Stimulated activated CD8-positive, alpha-beta memory T cell treated with anti-CD3 and anti-CD28 coated beads, Interleukin-12 subunit alpha, Interleukin-12 subunit beta, amount 100 ng/mL, for 24 hours (primary cell): ENCODE measurements around the gene MARS1.
"Not testable (repeated sequence)": the region's sequence is repeated elsewhere in the genome, so short reads cannot be mapped to it uniquely, and the experiment has no call there.

Source experiments
- DNase-seq: peaks from one replicate; pipeline ENCODE4 v3.0.0-alpha.2; 2020; ENCODE audit errors: extremely low read depth

The MARS1 gene

DNA sequence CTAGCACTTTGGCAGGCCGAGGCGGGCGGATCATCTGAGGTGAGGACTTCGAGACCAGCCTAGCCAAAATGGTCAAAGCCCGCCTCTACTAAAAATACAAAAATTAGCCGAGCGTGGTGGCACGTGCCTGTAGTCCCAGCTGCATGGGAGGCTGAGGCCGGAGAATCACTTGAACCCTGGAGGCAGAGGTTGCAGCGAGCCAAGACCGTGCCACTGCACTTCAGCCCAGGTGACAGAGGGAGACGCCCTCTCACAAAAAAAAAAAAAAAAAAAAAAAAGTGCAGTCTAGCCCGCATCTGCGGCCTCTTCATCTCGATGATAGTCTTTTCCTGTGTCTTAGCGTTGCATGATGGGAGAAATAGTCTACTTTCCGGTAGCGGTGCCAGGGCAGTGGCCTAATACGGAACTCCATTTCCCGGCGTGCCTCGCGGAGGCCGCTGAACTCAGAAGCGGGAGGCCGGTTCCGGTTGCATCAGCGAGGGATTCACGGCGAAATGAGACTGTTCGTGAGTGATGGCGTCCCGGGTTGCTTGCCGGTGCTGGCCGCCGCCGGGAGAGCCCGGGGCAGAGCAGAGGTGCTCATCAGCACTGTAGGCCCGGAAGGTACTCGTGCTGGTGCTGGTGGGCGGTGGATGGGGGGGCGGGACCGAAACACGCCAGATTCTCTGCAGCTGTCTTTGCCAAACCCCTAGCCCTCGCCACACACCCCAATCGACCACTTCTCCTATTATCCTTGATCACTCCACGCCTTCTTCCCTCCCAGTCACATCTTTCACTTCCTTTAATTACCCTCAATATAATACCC lies at the start of gene MARS1:
TSS of gene MARS1 (plus strand) at position 472 of the 805 bp plus-strand sequence. CDS start at position 495, 23 bp downstream.
- DNase-seq: peak; percentile 83

GRCh38 chr12:57438400-57438799 lies 49.5 kb upstream of the MARS1 start:
- DNase-seq: no peak

DNA sequence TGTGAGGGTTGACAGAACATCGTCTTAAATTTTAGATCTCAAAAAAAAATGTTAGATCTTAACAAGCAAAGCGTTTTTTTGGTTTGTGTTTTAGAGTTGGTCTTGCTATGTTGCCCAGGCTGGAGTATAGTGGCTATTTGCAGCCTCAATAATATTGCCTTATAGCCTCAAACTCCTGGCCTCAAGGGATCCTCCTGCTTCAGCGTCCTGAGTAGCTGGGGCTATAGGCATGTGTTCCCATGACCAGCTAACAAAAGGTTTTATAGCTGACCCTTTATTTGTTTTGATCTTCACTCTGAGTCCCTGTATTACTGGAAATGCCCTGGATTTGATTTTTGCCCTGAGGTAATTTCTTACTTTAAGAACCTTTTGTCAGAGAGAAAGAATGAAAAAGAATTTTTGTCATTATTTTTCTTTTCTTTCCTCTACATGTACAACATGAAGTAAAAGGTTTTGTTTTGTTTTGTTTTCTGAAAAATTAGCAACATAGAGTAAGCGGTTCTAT lies 48.1 kb upstream of the MARS1 start:
- DNase-seq: no peak

- not testable (repeated sequence) for DNase-seq
Measured at GRCh38 chr12:57441393-57441792, 46.5 kb upstream of the MARS1 start.

- no peak for DNase-seq
Measured at GRCh38 chr12:57441846-57442427, 45.9 kb upstream of the MARS1 start.

GRCh38 chr12:57444337-57444736 lies 43.5 kb upstream of the MARS1 start:
- not testable (repeated sequence) for DNase-seq

- no peak for DNase-seq
Measured at GRCh38 chr12:57444744-57445143, 43.1 kb upstream of the MARS1 start.

DNA sequence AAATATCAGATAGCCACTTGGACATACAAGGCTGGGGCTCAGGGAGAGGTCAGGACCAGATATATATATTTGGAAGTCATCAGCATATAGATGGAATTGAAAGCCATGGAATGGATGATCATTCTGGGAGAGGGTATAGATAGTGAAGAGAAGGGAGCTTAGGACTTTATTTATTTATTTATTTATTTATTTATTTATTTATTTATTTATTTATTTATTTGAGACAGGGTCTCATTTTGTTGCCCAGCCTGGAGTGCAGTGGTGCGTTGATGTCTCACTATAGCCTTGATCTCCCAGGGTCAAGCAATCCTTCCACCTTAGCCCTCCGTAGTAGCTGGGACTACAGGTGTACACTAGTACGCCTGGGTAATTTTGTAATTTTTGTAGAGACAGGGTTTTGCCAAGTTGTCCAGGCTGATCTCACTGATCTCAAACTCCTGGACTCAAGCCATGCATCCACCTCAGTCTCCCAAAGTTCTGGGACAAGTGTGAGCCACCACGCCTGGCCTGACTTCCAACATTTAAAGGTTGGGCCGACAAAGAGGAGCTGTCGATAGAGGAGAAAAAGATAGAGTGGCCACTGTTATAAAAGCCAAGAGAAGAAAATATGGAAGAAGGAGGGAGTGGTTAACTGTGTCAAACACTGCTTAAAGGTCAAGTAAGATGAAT lies 41.4 kb upstream of the MARS1 start:
- DNase-seq: no peak

DNA sequence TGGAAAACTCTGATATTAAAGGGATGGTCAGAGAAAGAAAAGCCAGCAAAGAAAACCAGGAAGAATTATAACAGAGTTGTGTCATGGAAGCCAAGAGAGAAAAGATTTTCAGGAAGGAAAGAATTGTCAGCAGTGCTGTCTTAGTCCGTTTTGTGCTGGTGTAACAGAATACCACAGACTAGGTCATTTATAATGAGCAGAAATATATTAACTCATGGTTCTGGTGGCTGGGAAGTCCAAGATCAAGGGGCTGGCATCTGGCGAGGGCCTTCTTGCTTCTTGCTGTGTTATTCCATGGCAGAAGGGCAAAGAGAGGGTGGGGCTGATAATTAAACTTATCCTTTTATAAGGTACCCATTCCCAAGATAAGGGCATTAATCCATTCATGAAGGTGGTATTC lies 39.2 kb upstream of the MARS1 start:
- DNase-seq: no peak

DNA sequence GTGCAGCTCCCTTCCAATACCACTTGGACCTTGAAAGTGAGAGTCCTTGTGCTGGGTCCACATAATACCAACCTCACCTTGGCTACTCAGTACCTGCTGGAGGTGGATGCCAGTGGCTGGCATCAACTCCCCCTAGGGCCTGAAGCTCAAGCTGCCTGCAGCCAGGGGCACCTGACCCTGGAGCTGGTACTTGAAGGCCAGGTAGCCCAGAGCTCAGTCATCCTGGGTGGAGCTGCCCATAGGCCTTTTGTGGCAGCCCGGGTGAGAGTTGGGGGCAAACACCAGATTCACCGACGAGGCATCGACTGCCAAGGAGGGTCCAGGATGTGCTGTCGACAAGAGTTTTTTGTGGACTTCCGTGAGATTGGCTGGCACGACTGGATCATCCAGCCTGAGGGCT lies 38.5 kb upstream of the MARS1 start:
- no peak for DNase-seq

DNA sequence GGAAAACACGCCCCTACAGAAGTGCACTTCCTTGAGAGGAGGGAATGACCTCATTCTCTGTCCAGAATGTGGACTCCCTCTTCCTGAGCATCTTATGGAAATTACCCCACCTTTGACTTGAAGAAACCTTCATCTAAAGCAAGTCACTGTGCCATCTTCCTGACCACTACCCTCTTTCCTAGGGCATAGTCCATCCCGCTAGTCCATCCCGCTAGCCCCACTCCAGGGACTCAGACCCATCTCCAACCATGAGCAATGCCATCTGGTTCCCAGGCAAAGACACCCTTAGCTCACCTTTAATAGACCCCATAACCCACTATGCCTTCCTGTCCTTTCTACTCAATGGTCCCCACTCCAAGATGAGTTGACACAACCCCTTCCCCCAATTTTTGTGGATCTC lies 37.8 kb upstream of the MARS1 start:
- no peak for DNase-seq

DNA sequence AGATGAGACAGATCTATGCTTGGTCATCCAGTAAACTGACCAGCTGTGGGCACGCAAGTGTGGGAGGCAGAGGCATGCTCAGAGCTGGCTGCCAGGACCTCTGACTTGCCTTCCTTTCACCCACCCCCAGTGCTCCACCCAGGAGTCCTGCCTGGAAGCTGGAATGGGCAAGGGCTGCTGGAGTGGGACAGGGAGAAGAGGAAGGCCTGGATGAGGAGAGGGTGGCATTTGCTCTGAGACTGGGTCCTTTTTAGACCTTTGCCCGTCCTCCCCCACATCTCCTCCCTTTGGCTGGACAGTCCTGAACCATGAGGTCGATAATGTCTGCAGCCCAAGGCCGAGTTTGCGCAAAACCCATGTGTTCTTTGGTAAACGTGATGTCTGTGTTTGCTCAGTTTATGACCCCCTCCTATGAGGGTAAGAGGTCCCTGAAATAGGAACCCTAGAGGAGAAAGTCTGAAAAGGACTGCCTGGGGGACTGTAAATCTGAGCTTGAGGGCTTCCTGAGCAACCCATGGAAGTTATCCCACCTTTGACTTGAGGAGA lies 36.6 kb upstream of the MARS1 start:
- no peak for DNase-seq

GRCh38 chr12:57452181-57452936 lies 35.5 kb upstream of the MARS1 start:
- no peak for DNase-seq

DNA sequence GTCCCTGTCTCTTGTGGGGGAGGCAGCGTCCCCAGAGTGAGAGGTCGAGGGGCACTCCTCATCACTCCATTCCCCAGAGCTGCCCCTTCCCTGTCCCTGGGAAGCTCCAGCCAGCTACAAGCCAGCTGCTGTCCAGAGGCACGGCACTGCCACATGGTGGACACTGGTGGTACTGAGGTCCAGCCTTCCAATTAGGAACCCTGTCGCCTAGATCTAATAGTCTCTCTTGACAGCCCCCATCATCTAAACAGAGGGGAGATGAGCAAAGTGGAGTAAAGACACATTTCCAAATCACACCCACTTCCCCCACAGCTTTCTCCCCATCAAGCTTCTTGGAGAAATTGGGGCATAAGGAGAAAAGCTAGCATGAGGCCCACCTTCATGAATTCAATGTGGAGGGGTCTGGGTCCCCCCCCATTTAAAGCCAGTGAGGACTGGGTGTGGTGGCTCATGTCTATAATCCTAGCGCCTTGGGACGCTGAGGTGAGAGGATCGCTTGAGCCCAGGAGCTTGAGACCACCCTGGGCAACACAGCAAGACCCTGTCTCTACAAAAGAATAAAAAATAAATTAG lies 34.8 kb upstream of the MARS1 start:
- no peak for DNase-seq

- no peak for DNase-seq
Measured at GRCh38 chr12:57454213-57454565, 33.7 kb upstream of the MARS1 start.

DNA sequence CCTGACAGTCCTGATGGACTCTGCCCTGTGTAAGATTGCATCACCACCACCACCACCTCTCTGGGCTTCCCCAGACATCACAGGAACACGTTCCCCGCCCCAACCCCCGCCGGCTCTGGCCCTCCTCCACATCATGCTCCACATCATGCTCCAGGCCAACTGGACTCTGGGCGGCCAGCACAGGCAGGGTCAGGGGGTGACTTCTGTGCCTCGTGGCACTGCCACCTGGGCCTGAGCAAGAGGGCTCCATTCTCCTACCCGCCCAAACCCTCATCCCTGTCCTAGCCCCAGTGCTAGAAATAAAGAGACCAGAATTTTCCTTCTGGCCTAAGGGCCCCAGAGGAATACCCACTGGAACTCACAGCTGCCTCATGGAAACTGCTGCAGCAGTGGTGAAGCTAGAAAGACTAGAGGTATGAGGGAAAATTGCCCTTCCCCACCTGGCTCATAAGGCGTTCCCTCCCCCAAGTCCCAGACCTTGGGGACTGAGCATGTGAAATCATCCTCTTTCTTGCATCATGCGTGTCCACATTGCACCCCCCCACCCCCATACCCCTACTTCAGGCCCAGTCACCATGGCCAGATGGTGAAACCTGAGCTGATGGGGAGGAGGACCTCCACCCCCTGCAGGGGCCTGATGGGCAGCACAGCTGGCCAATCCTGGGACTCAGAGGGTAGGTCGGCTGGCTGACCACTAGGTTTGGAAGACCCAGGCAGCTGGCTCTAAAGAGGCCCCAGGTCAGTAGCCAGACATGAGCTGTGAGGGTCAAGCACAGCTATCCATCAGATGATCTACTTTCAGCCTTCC lies 33.1 kb upstream of the MARS1 start, which contains the start of gene INHBE:
TSS of gene INHBE (plus strand) at position 742 of the 808 bp plus-strand sequence. CDS start 230 bp downstream, outside the sequence.
- no peak for DNase-seq

DNA sequence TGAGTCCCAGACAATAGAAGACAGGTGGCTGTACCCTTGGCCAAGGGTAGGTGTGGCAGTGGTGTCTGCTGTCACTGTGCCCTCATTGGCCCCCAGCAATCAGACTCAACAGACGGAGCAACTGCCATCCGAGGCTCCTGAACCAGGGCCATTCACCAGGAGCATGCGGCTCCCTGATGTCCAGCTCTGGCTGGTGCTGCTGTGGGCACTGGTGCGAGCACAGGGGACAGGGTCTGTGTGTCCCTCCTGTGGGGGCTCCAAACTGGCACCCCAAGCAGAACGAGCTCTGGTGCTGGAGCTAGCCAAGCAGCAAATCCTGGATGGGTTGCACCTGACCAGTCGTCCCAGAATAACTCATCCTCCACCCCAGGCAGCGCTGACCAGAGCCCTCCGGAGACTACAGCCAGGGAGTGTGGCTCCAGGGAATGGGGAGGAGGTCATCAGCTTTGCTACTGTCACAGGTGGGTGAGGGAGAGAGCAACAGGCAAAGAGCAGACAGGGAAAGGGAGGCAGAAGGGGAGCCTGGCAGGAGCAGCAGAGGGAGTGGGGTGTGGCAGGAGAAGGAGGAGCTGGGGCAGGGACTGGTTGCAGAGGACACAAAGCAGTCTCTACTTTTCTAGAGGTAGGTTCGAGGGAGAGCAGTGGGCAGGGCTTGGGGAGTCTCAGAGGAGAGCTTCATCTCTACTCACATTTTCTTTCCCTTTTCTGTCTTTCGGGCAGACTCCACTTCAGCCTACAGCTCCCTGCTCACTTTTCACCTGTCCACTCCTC lies 32.3 kb upstream of the MARS1 start:
- DNase-seq: no peak

GRCh38 chr12:57456145-57456700 lies 31.6 kb upstream of the MARS1 start:
- no peak for DNase-seq

DNA sequence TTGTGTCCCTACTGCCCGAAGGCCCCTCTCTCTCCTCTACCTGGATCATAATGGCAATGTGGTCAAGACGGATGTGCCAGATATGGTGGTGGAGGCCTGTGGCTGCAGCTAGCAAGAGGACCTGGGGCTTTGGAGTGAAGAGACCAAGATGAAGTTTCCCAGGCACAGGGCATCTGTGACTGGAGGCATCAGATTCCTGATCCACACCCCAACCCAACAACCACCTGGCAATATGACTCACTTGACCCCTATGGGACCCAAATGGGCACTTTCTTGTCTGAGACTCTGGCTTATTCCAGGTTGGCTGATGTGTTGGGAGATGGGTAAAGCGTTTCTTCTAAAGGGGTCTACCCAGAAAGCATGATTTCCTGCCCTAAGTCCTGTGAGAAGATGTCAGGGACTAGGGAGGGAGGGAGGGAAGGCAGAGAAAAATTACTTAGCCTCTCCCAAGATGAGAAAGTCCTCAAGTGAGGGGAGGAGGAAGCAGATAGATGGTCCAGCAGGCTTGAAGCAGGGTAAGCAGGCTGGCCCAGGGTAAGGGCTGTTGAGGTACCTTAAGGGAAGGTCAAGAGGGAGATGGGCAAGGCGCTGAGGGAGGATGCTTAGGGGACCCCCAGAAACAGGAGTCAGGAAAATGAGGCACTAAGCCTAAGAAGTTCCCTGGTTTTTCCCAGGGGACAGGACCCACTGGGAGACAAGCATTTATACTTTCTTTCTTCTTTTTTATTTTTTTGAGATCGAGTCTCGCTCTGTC lies 31.0 kb upstream of the MARS1 start:
- no peak for DNase-seq
